GM19397 (cell line): ENCODE data around the gene IFI6.
"Not testable (repeated sequence)": the region's sequence is repeated elsewhere in the genome, so short reads cannot be mapped to it uniquely, and the experiment has no call there.

ENCODE experiments used
- ATAC-seq: cut with Tn5 transposase; IDR thresholded peaks from one replicate; pipeline ENCODE4 v1.9.1; 2021; ENCODE audit warnings: mild to moderate bottlenecking, moderate library complexity; ENCODE audit not compliant: unreplicated experiment

The IFI6 gene

GRCh38 chr1:27671964-27672749 lies at the start of gene IFI6:
Gene IFI6, minus strand, starts transcription at chr1:27672192. Its CDS starts 2,878 bp downstream, at chr1:27669314.
- ATAC-seq: peak; percentile 69

DNA sequence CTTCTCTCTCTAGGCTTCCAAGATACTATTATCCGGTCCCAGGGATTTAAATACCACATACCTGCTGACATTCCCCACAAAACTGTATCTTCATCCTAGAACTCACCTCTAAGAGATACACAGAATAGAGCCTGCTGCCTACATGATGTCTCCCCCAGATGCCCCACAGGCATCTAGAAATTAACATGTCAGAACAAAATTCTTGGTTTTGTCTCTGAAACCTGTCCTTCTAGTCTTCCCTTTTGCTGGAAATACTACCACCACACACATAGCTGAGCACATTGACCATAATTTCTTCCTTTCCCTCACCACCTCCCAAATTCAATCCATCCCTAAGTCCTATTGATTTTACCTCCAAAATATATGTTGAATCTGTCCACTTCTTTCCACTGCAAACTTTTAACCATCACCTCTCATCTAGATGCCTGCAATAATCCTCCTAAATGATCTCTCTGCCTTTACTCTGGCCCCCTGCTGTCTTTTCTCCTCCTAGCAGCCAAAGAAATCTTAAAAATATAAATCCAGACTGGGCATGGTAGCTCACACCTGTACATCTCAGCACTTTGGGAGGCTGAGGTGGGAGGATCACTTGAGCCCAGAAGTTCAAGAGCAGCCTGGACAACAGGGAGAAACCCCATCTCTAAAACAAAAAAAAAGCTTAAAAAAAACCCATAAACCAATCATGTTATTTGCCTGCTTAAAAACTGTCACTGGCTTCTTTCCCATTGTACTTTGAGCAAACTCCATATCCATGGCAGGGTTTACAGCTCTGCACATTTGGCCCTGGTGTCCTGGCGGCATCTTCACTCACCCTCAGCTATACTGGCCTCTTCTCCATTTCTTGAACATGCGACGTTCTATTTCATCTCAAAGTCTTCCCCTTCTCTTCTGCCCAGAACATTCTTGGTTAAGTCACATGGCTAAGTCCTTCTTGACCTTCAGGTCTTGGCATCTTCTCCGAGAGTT lies 47.6 kb upstream of the IFI6 start:
- no peak for ATAC-seq

- ATAC-seq: no peak
These were observed 44.4 kb upstream of the IFI6 start for GRCh38 chr1:27716262-27716895.

- no peak for ATAC-seq
These were observed 42.0 kb upstream of the IFI6 start for GRCh38 chr1:27713869-27714513.

GRCh38 chr1:27713139-27713725 lies 41.2 kb upstream of the IFI6 start:
- no peak for ATAC-seq

DNA sequence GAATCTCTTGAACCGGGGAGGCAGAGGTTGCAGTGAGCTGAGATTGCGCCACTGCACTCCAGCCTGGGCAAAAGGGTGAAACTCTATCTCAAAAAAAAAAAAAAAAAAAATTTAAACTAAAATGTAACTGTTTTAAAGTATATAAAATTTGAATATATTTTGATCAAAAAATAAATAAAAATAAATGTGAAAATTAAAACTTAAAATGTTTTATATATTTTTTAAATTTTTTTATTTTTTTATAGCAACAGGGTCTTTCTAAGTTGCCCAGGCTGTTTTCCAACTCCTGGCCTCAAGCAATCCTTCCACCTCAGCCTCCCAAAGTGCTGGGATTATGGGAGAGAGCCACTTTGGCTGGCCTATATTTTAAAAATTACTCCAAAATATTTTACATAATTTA lies 38.6 kb upstream of the IFI6 start:
- no peak for ATAC-seq

- no peak for ATAC-seq
These were observed 33.6 kb upstream of the IFI6 start for GRCh38 chr1:27705545-27705944.

GRCh38 chr1:27704958-27705357 lies 33.0 kb upstream of the IFI6 start:
- no peak for ATAC-seq

DNA sequence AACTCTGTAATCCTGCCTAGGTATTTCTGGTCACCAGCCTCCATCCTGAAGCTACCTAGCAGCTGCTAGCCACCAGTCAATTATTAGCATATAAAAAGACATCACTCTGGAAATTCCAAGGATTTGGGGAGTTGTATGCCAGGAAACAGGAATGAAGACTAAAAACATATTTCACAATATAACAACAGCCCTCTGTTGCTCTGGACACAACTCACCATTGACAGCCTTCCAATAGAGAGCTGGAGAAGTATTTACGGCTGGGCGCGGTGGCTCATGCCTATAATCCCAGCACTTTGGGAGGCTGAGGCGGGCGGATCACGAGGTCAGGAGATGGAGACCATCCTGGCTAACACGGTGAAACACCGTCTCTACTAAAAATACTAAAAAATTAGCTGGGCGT lies 24.8 kb upstream of the IFI6 start:
- not testable (repeated sequence) for ATAC-seq

GRCh38 chr1:27690183-27690582 lies 18.2 kb upstream of the IFI6 start:
- no peak for ATAC-seq

- ATAC-seq: no peak
These were observed 17.6 kb upstream of the IFI6 start for GRCh38 chr1:27689423-27690173.

DNA sequence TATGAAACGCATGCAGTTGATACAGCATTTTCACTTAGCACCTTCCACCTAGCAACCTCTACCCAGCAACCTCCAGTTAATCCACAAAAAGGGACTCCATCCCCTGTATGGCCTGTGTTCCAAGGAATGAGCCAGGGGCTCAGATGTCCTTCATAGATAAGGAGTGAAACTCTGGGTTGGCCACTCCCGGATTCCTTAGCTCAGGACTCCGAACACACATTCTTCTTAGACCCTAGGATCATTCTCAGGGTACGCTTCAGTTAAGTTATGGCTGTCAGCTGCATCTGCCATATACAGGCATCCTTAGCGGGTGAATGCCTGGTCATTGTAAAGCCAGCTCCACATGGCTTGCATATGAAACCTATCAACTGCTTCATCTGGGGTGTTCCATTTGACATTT lies 15.9 kb upstream of the IFI6 start:
- no peak for ATAC-seq

DNA sequence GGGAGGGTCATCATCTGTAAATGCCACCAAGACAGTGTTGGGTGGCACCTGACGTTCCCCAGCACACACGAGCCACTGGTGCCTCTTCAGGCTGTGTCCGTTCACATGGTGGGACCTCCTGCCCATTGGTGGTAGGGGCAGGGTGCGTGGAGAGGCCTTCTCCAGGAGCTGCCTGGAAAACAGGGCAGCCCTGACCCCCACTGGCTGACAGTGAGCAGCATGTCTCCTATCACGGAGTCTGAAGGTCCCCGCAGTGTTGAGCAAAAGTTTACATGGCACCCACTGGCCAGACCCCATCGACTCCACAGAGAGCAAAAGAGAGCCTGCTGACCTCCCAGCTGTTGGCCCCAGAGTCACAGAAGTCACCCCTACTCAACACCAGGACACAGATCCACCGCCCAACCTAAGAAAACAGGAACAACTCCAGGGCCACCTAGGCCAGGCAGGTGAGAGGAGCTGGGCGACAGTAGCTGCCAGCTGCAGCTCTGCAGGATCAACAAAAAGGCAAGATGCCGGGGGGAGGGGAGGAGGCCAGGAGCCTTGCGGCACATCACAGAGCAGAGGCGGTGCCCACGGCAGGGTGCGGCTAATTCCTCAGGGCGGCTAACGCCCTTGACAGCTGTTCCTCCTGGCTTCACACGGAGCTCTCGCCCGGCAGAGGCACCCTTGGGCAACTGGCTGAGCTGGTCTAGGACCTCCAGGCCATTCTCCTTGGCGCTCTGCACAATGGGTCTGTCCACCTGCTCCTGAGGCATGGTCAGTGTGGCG lies 14.4 kb upstream of the IFI6 start:
- no peak for ATAC-seq

GRCh38 chr1:27684176-27684575 lies 12.2 kb upstream of the IFI6 start:
- no peak for ATAC-seq

- no peak for ATAC-seq
These were observed 10.5 kb upstream of the IFI6 start for GRCh38 chr1:27682351-27682944.

DNA sequence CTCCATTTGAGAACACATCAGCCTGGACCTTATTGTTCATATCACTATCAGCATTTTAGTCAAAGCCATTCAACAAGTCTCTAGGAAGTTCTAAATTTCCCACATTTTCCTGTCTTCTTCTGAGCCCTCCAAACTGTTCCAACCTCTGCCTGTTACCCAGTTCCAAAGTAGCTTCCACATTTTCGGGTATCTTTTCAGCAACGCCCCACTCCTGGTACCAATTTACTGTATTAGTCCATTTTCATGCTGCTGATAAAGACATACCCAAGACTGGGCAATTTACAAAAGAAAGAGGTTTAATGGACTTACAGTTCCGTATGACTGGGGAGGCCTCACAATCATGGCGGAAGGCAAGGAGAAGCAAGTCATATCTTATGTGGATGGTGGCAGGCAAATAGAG lies 9.6 kb upstream of the IFI6 start:
- ATAC-seq: not testable (repeated sequence)

GRCh38 chr1:27680225-27680791 lies 8.3 kb upstream of the IFI6 start:
- not testable (repeated sequence) for ATAC-seq

GRCh38 chr1:27678747-27679146 lies 6.8 kb upstream of the IFI6 start:
- no peak for ATAC-seq
